Retinal pigment epithelial cell (primary cell): ENCODE measurements around the gene SND1.

Source experiments
- DNase-seq: peaks from one replicate; pipeline ENCODE4 v3.0.0-alpha.2; 2010; ENCODE audit warnings: low read depth
- H3K4me3 ChIP-seq: 2 replicates; pipeline ENCODE4 v1.5.1; 2011; ENCODE audit warnings: mild to moderate bottlenecking, low read length, control low read depth, moderate library complexity
- CTCF ChIP-seq: conservative IDR thresholded peaks from 2 replicates; pipeline ENCODE4 v1.5.1; 2011; ENCODE audit warnings: low read depth, low read length, control low read depth, inconsistent platforms

The SND1 gene

DNA sequence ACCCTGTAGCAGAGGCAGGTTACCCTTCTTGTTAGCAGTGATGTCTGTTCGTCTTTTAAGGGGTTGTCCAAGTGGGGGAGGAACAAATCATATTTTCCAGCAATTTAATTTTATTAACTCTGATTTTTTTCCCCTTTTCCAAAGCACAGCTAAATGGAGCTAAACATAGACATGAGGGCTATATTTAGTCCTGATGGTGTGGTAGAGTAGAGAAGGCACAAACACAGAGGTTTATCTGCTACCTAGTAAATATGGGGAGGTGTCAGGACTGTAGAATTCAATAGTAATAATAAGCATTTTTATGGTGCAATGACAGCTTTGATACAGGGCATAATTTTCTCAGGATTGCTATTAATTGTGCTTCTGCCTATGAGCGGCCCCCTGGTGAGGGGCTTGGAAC, 356.8 kb downstream of the SND1 start:
- no peak for DNase-seq
- no peak overlapping the region for H3K4me3 ChIP-seq
- TF ChIP-seq CTCF: no peak

GRCh38 chr7:128010391-128011127, 358.6 kb downstream of the SND1 start:
- no peak overlapping the region for H3K4me3 ChIP-seq
- DNase-seq: no peak
- peak; percentile 36 for TF ChIP-seq CTCF

DNA sequence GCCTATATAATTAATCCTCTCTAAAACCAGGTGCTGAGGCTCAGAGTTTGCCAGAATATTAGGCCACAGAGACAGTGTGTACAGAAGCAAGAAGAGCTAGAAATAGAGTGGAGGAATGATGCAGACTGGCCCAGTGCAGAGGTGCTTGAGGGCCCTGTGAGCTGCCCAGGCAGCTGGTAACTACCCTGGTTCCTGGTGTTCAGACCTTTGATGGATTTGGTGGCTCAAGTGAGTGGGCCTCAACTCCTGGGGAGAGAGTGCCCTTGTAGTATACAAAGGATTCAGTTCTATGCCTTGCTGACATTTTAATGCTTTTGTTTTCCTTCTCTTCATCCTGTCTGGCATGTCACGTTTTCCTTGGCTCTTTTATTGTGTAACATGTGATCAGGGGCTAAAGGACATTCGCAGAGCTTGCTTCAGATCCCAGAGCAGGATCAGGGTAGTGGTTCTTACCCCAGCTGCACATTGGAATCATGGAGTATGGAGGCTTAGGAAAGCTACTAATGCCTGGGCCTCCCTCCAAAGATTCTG, 359.2 kb downstream of the SND1 start:
- DNase-seq: no peak
- TF ChIP-seq CTCF: no peak
- H3K4me3 ChIP-seq: no peak overlapping the region

DNA sequence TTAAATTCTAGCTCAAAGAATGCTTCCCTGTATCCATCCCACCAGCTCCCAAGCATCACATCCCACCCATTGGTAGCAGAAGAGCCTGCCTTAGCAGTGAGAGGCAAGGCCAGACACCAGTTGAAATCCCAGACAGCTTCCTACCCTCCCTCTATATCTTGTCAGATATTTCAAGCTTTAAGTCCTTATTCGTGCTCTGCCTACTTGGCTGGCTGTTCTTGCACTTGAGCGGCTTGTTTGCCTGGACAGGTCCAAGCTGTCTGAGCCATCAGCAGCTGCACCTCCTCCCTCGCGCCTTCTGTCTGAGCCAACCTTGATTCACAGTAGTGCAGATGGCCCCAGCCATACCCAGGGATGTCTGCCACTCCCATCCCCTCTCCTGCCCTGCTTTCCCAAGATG, 362.8 kb downstream of the SND1 start:
- no peak for TF ChIP-seq CTCF
- no peak for DNase-seq

DNA sequence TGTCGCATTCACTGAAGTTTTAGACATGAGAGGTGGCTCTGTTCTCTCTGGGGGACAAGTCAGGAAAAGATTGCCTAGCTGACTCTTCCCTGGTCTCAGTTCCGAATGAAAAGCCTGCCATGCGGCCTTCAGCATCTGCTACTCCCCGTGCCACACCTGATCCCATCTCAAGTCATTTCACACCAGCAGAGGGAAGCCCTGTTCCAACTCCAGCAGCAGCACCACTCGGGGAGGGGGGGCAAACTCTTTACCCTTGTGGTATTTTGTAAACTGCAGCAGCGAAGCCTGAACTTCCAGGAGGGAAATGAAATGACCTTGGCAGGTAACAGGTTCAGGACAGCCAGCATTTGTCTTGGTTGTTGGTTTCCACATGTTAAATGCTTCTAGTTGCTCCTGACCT, 365.5 kb downstream of the SND1 start:
- no peak for DNase-seq
- H3K4me3 ChIP-seq: no peak overlapping the region
- no peak for TF ChIP-seq CTCF

More for the DNA sequence above, 362.8 kb downstream of the SND1 start:
- H3K4me3 ChIP-seq: no peak overlapping the region

GRCh38 chr7:128017862-128018845, 366.2 kb downstream of the SND1 start:
- no peak overlapping the region for H3K4me3 ChIP-seq
- no peak for TF ChIP-seq CTCF
- no peak for DNase-seq

- DNase-seq: no peak
- no peak overlapping the region for H3K4me3 ChIP-seq
- TF ChIP-seq CTCF: no peak
Measured at GRCh38 chr7:128019288-128019687, 367.3 kb downstream of the SND1 start.
